Calu3 (cell line): Measurements from ENCODE around the gene CMTM5. TPM values are rescaled to one million over a fixed set of nuclear protein-coding genes. Genes with fewer than 3 reads are reported as not detected.
"Not testable (repeated sequence)": the region's sequence is repeated elsewhere in the genome, so short reads cannot be mapped to it uniquely, and the experiment has no call there.

ENCODE experiments used
- BruUV-seq: library from RNA; stranded (reverse); fragments of 400-500 nt; replicated peaks from 2 replicates; lab custom pipeline; 2021; lab: Mats Ljungman, UMichigan
- CTCF ChIA-PET: fragments of 300-600 bp; sonication (Branson Sonifier 250); formaldehyde crosslinking; loops from one replicate; lab custom pipeline; 2022; ENCODE audit warnings: antibody characterized with exemption; lab: Charles Lee
- DNase-seq: peaks from one replicate; pipeline ENCODE4 v3.0.0; 2022
- H3K27ac Mint-ChIP-seq: one replicate; pipeline ENCODE4 v1.8.0; 2022; ENCODE audit warnings: mixed read lengths; ENCODE audit not compliant: unreplicated experiment
- H3K27me3 Mint-ChIP-seq: one replicate; pipeline ENCODE4 v1.8.0; 2022; ENCODE audit warnings: mixed read lengths; ENCODE audit not compliant: unreplicated experiment
- H3K36me3 Mint-ChIP-seq: one replicate; pipeline ENCODE4 v1.8.0; 2022; ENCODE audit warnings: mild to moderate bottlenecking, moderate library complexity, mixed read lengths; ENCODE audit not compliant: insufficient read depth, unreplicated experiment
- H3K4me1 Mint-ChIP-seq: one replicate; pipeline ENCODE4 v1.8.0; 2022; ENCODE audit warnings: mild to moderate bottlenecking, low read depth, mixed read lengths; ENCODE audit not compliant: unreplicated experiment
- H3K4me3 Mint-ChIP-seq: one replicate; pipeline ENCODE4 v1.8.0; 2022; ENCODE audit warnings: mild to moderate bottlenecking, low read depth, moderate library complexity, mixed read lengths; ENCODE audit not compliant: unreplicated experiment
- H3K9me3 Mint-ChIP-seq: one replicate; pipeline ENCODE4 v1.8.0; 2022; ENCODE audit warnings: low read depth, mixed read lengths; ENCODE audit not compliant: unreplicated experiment
- CTCF ChIP-seq: fragments of 200-600 bp; IDR thresholded peaks from one replicate; pipeline ENCODE4 v1.8.0; 2022; ENCODE audit warnings: antibody characterized with exemption; ENCODE audit not compliant: unreplicated experiment
- intact Hi-C: fragments of 100-400 bp; cut with micrococcal nuclease; formaldehyde crosslinking; loops from one replicate; pipeline ENCODE4 v1.10.0; 2022; ENCODE audit not compliant: unreplicated experiment
- total RNA-seq: library from RNA; stranded (reverse); gene quantifications from 2 replicates; pipeline ENCODE4 v1.2.3, GENCODE V29; 2022

CMTM5 gene
- total RNA-seq, 1 experiment from 2014 or later: not detected

- peaks cover 88% of the 10 kb centered on the region for H3K27me3 Mint-ChIP-seq
- no peaks in the 10 kb centered on the region for H3K36me3 Mint-ChIP-seq
- H3K4me3 Mint-ChIP-seq: no peak overlapping the region
- intact Hi-C loops: no loop called here
- TF ChIP-seq CTCF: no peak
- no TSS peak for BruUV-seq
- H3K4me1 Mint-ChIP-seq: no peaks in the 10 kb centered on the region
- CTCF ChIA-PET: interaction anchor here (0.9 kb wide), 1 partner anchor 17 kb away, joined by 3 read pairs; no protein-coding TSS in a partner anchor
- H3K27ac Mint-ChIP-seq: no peak overlapping the region
- DNase-seq: no peak
- H3K9me3 Mint-ChIP-seq: no peaks in the 10 kb centered on the region
Measured at GRCh38 chr14:23396781-23397407, 20.0 kb downstream of the CMTM5 start.

GRCh38 chr14:23398348-23398747 is 21.5 kb downstream of the CMTM5 start:
- H3K9me3 Mint-ChIP-seq: no peaks in the 10 kb centered on the region
- DNase-seq: no peak
- BruUV-seq: no TSS peak
- no peaks in the 10 kb centered on the region for H3K4me1 Mint-ChIP-seq
- no peak overlapping the region for H3K27ac Mint-ChIP-seq
- CTCF ChIA-PET: no interaction called here
- no peaks in the 10 kb centered on the region for H3K36me3 Mint-ChIP-seq
- no peak for TF ChIP-seq CTCF
- no peak overlapping the region for H3K4me3 Mint-ChIP-seq
- H3K27me3 Mint-ChIP-seq: peaks cover 88% of the 10 kb centered on the region
- intact Hi-C loops: no loop called here

GRCh38 chr14:23399136-23399535 is 22.3 kb downstream of the CMTM5 start:
- CTCF ChIA-PET: no interaction called here
- intact Hi-C loops: no loop called here
- H3K27me3 Mint-ChIP-seq: peaks cover 88% of the 10 kb centered on the region

GRCh38 chr14:23399591-23399990 is 22.7 kb downstream of the CMTM5 start:
- intact Hi-C loops: no loop called here
- Mint-ChIP-seq H3K27me3 (peaks cover 91% of the 10 kb centered on the region), H3K36me3 (no peaks in the 10 kb centered on the region), H3K9me3 (no peaks in the 10 kb centered on the region), H3K27ac (no peak overlapping the region), H3K4me1 (no peaks in the 10 kb centered on the region), H3K4me3 (no peak overlapping the region)
- no peak for DNase-seq
- CTCF ChIA-PET: no interaction called here
- no TSS peak for BruUV-seq
- no peak for TF ChIP-seq CTCF

More at GRCh38 chr14:23399136-23399535, 22.3 kb downstream of the CMTM5 start:
- no peak for TF ChIP-seq CTCF
- Mint-ChIP-seq H3K4me3 (no peak overlapping the region), H3K4me1 (no peaks in the 10 kb centered on the region), H3K9me3 (no peaks in the 10 kb centered on the region), H3K36me3 (no peaks in the 10 kb centered on the region), H3K27ac (no peak overlapping the region)
- no peak for DNase-seq
- BruUV-seq: no TSS peak

- intact Hi-C loops, H3K4me1 Mint-ChIP-seq, H3K4me3 Mint-ChIP-seq, H3K9me3 Mint-ChIP-seq, H3K27ac Mint-ChIP-seq, CTCF ChIA-PET, DNase-seq, BruUV-seq, H3K36me3 Mint-ChIP-seq: not testable (repeated sequence)
- peaks cover 95% of the 10 kb centered on the region for H3K27me3 Mint-ChIP-seq
Measured at GRCh38 chr14:23400496-23401149, 23.8 kb downstream of the CMTM5 start.
